ENCODE measurements around the gene TAF15. TPM values are rescaled to one million over a fixed set of nuclear protein-coding genes. Genes with fewer than 3 reads are reported as not detected.

The TAF15 gene
- polyA plus RNA-seq, 1 donor, result 110 TPM

DNA sequence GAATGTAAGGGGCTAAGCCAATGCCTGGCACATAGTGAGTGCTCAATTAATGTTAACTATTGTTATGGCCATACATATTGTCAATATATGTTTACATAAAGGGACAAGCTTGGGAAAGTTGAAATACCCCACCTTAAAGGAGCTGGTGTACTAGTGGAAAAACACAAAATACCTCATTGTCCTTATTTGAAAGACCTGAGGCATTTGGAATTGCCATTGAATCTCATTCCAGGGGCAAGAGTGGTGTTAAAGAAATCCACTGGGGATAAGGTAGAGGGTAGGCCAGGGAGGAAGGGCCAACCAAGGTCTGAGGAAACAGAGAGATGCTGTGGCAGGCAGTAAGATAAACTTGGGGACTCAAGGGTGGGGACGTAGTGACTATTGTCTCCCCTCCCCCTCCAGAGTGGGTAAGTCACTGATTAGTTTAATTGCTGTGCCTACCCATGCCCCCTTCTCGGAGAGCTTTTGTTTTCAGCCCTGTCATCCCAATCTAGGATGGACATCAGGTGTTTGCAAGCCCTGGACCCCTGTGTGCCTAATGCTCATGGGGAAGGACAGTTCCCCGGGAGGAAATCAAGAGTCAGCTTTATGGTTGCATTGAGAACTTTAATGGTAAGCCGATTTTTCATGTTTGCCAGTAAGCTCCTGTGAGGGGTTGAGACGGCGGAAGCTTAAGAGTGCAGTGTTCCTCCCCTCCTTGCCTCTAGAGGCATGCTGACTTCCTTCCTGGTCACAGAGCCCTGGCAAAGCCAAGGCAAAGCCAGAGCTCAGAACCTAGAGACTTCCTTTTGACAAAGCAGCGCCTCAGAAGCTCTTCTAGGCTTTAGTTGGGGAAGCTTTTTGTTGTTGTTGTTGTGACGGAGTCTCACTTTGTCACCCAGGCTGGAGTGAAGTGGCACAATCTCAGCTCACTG lies 61.9 kb downstream of the TAF15 start:
- DNase-seq (ENCODE audit: low read depth), result no peak

DNA sequence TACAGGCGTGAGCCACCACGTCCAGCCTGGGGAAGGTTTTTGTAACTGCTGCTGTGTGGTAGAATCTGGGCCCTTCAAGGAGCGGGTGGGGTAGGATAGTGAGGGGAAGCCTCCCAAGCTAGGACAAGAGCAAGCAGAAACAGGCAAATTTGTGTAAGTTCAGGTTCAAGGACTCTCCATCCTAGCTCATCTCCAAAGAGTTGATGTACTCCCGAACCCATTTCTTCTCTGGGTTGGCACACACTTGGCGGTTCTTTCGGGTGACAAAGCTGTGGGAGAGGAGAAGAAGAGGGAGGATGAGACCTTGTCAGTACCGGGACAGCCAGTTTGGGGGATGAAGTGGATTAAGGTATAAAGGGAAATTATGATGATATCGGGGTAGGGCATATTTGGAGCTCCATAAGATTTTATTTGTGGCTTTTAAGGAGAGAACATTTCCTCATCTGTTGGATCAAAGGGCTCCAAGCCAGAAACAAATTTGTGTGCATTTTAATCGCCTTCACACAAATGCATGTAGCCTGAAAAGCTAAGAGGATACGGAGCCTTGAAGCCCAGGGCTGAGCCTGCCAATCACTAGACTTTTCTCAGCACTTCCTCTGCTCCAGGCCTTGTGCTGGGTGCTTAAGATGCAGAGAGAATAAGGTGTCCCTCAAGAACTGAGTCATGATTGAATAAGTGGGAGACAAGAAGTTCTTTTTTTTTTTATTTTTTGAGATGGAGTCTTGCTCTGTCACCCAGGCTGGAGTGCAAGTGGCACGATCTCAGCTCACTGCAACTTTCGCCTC lies 63.1 kb downstream of the TAF15 start:
- no peak for DNase-seq (ENCODE audit: low read depth)

DNA sequence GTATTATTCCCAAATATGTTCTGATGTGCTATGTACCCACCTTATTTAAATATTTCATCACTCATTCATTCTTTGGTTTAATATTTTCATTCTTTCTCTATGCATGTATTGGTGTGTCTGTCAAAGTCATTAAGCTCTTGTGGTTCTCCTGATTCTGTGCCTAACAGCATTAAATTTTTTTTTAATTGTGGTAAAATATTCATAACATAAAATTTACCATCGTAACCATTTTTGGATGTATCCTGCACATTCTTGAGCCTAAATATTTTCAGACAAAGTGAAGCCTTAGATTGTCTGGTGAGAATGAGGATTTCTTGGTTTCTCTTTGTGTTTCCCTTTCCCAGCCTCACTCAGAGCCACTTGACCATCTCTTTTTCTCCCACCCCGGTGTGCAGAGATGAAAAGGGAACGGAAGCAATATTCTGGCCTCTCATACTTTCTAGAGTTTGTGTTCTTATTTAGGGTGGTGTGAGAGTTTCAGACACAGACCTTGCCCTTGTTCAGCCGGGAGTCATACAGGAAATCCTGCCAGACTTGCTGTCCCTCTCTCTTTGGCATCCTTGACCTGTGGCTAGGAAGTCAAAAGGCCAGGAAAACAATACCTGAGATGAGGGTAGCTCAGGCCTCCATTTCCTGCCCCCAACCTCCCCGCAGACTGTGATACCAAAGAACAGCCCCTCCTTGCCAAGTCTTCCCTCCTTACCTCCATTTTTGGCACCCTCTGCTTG lies 66.0 kb downstream of the TAF15 start:
- no peak for DNase-seq (ENCODE audit: low read depth)

DNA sequence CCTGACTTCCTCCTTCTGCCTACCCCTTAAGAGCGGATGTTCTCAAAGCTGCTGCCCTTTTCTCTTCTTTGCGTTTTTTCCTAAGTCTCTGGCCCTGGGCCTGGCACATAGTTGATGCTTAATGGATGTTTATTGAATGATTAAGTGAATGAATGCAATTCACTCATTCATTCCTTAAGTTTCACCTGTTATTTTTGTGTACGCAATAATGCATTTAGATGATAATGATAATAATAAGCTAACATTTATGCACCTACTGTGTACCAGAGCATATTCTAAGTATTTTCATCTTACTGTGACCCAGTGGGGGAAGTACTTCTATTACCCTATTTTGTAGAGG lies 66.5 kb downstream of the TAF15 start:
- no peak for DNase-seq (ENCODE audit: low read depth)

DNA sequence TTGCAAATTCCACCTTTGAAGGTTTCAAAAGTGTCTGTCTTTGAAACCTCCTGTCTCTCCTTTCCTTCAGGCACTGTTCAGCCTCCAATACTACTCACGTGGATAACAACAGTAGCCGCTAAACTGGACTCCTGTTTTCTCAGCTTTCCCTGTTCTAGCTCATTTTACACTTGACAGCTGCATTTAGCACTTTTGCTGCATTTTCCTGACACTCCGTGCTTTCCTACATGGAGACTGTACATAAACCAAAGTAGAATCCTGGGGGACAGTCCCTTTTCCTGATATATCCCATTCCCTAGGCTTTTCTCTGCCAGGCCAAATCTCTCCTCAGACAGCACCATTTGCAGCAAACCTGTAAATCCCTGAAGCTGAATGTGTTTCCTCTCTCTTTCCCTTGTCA lies 67.2 kb downstream of the TAF15 start:
- DNase-seq (ENCODE audit: low read depth), result no peak

DNA sequence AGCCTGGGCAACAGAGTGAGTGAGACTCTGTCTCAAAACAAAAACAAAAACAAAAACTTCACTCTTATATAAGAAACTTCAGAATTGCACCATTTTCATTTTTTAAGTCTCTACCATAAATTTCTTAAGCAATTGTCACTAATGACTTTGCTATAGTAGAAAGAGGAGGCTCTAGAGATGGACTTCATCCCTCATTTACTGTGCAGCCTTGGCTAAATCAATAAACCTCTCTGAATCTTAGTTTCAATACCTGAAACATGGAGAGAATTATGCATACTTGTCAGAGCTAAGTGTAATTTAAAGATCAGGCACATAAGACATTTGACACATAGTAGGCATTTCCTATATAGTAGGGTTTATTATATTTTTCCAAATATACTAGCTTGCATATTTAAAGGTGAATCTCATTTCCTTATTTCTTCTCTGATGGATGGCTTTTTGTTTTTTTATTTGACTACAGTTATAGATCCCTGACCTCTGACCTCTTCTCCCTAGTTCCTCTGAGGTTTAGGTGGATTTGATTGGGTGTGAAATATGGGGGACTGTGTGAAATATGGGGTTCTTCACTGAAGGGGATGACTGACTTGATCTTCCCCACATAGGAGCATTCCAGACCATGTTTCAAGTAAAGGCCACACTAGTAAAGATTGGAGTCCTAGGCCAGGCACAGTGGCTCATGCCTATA lies 68.2 kb downstream of the TAF15 start:
- no peak for DNase-seq (ENCODE audit: low read depth)

DNA sequence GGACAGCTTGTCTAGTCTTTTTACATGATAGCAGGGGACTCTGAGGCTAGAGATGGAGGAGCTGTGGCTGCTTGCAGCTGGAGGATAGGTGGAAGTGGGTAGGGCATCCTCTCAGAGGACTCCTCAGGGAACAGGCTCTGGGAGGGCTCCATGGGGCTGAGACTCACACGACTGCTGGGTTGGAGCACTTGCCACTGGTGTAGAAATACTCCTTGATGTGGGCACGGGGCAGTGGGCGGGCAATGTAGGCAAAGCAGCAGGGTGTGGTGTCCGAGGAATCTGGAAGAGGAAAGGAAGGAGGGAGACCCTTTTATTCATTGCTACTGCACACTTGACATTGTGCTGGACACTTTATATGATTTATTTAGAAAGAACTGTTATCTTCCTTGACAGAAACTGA lies 69.1 kb downstream of the TAF15 start:
- DNase-seq (ENCODE audit: low read depth), result no peak

DNA sequence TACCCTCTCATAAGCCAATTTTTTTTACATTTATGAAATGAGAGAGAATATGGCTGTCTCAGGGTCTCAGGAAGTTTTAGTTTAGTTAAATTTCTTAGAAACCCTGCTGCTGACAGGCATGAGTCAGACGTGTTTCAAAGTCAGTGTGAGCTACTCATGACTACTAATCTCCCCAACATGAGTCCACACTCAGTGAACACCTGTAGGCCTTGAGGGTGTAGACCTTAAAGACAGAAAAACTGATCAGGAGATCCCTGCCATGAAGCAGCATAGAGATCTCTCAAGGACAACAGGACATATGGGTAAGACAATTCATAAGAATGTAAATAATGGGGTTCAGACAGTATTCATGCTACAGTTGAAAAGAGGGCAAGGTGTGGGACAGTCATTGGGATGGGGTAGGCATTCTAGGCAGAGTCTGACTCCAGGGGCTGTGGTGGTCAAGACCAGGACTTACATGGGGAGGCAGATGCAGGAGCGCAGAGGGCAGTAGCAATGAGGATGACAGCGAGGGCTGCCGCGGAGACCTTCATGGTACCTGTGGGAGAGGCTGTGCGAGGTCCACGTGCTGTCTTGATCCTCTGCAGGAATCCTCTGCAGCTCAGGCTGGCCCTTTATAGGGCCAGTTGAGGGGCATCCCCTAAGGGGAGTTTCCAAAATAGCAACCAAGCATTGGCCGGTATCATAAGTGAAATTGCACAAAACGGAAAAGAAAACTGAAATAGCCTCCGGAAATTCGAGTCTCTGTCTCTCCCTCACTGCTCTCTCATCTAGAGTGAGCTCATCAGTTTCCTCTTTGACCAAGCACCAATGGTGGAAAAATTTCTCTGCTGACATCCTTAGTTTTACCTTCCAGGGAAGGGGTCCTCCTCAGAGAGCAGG lies 70.7 kb downstream of the TAF15 start, which contains the start of gene CCL5:
TSS of gene CCL5 (minus strand) at position 588 of the 882 bp plus-strand sequence.
- DNase-seq (ENCODE audit: low read depth), result no peak

DNA sequence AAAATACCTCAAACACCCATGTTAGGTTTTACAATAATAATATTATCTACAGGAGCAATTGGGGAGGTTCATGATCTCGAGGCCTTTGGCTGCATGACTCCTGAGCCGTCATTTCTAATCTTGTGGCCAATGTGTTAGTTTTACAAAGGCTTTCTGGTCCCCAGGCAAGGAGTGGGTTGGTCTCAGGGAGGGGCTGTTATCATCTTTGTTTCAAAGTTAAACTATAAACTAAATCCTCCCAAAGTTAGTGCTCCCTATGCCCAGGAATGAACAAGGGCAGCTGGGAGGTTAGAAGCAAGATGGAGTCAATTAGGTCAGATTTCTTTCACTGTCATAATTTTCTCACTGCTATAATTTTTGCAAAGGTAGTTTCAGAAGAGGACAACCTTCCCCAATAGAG lies 80.0 kb downstream of the TAF15 start:
- no peak for DNase-seq (ENCODE audit: low read depth)

DNA sequence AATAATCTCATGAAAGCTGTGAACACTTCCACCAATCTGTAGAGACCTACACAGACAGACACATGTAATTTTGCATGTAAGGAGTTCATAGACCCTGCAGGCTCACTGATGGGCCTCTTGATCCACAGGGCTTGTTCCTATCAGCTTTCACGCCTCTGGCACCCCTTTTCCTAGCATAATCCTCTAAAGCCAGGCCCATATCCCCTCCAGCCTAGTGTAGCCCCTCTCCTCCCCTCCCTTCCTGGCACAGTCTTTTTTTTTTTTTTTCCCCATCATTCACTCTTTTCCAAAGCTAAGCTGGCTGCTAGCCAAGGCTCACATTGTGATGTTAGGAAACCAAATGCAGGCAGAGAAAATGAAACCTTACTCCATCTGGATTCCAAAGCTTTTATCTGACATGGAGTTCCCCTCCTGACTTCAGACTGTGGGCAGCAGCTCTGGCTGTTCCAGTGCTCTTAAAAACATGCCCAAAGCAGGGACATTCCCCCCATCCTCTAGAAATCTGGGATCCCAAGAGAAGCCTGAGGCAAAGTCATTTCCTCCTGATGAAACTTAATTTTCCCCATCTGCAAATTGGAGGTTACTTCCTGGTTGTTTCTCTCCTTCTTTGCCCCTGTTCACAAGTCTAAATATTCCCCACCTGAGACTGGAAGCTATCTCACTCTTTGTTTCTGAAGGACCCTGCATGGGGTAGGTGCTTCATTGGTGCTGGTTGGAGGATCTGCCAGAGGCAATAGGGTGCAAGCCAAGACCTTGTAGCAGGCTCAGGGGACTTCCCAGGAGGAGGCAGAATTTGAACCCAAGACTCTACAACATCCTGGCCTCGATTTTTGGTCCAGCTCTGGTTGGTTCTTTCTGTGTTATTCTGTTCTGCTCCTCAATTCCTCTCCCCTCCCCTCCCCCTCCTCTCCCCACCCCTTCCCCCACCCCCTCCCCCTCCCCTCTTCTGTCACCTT lies 80.8 kb downstream of the TAF15 start:
- no peak for DNase-seq (ENCODE audit: low read depth)

DNA sequence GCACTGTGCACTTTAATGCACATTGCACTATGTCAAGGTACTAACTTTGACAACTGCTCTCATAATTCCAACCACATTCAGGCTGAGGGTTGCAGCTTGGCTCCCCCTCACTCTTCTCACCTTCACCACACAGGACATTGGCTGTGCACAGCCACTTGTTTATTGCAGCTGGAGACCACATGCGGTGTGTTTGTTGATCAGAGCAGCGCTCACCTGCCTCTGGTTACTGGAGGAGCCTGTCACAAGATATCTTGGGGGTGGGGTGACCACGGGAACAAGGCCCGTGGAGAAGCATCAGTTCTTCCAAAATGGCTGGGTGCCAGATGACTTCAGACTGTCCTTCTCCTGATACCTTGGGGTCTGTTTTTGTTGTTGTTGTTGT lies 81.5 kb downstream of the TAF15 start:
- no peak for DNase-seq (ENCODE audit: low read depth)

DNA sequence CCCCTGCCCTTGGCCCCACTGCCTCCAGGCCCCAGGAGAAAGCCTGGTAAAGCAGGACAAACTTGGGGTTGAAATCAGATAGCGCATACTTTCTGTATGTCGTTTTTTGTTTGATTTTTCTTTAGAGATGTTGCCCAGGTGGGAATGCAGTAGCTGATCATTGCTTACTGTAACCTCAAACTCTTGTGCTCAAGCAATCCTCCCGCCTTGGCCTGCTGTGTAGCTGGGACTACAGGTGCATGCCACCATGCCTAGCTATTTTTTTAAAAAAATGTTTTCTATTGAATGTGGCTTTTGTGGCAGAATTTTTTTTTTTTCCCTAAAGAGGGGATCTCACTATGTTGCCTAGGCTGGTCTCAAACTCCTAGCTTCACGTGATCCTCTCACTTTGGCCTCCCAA lies 82.0 kb downstream of the TAF15 start:
- no peak for DNase-seq (ENCODE audit: low read depth)

DNA sequence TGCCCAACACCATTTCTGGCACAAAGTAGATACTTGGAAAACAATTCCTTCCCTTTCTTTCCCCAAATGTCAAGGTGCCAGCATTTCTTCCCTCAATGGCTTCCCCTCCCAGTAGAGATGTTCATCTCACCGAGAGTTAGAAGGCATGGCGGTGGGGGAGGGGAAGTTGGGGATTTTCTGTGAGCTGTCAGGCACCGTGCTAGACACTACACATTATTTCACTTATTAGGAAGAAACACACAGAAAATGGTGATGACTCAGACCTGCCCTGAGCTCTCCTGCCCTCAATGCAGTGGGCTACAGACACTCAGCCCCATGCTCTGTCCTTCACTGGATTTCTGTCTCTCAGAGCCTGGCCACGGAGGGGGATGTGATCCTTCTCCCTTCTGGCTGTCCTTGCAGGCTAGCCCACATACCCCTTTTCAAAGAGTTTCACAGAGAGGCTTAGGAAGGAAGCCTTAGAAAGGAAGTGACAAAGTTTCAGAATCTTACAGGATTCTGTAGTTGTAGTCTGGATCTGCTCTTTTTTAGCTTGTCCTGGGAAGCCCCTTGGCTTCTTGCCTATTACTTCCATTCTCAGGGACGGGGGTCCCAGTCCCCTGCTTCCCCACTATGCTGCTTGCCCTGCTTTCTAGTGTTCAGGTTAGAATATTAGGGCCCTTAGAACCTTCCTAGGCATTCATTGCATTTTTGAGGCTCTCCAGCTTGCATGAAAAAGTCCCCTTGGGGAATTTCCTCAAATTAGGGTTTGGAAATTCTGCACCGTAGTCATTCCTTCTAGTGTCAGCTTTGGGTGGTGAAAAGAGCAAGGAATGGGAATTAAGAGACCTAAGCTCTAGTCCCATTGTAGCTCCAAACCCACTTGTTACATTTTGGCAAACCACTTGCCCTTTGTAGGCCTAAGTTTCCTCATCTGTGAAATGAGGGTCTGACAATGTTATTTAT lies 83.1 kb downstream of the TAF15 start:
- no peak for DNase-seq (ENCODE audit: low read depth)

DNA sequence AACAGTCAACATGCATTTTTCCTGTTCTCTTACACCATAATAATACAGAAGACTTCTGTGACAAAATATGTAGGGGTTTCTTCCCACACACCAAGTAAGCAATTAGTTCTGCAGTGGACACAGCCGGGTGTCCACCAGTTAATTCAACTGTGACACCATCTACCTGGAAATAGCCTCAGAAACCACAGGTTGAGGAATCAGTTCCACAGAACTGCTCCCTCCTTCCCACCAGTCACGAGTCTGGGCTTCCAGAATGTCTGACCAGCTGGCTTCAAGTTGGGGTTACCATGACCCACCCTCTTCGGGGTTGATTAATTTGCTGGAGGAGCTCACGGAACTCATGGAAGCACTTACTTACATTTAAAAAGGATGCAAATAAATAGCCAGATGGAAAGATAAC lies 84.5 kb downstream of the TAF15 start:
- no peak for DNase-seq (ENCODE audit: low read depth)

DNA sequence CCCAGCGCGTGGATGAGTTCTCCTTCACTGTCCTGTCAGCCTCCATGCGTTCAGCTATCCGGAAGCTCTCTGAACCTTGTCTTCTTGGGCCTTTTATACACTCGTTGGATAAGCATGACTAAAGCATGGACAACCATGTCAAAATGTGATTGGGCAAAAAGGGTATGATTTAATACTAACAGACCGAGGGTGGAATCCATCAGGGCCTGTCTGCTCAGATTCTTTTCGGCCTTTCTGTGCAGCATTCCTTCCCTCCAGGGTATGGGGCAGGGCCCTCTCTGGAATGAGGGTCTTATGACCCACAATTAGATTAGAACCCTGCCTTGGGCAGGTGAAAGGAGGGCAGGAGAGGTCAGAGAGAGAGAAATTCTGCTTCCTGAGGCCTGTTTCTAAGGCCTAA lies 84.9 kb downstream of the TAF15 start:
- no peak for DNase-seq (ENCODE audit: low read depth)

DNA sequence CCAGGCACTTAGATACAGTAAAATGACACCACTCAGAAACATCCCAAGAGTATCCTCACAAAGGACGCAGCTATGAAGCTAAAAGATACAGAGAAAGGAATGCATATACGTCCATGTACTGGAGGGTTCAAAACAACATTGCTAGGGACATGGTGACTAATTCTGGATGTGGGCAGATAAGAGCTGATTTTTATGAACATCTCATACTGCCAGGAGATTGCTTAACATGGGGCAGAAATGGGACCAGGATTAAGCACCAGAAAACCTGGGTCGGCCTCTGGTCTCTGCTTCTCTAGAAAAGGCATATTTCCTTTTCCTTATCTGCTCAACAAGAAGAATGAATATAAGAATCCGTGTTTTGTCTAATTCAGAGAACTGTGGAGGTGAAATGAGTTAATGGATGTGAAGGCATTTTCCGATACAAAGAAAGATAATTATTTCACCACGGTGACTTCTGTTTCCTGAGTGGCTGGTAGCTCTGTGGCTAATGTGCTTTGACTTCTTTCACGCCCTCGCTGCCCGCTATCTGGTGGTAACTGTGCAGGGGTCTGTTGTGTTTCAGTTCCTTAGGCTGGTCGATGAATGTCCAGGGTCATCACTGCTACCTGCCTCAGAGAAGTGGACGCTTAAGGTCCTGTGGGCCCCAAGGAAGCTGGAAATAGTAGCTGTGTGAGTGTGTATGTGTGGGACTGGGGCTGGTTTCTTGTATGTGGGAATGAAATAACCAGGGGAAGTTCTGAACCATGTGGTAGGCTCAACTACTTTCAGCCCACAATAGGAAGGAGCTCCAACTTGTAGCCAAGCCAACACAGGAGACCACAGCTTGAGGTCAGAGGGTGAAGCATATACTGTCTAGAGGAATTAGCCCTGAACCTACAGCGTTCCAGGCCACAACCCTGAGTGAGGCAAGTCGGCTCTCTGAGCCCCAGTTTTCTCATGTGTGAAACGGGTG lies 86.6 kb downstream of the TAF15 start:
- no peak for DNase-seq (ENCODE audit: low read depth)

Data from forelimb muscle (tissue), 1 donor.